NCI-H1930 (cell line): ENCODE data around the gene NECTIN1.

ENCODE experiments used
- DNase-seq, 2 experiments: peaks; one replicate each; lab custom pipeline; 2025; lab: John Stamatoyannopoulos, UW

Gene NECTIN1

GRCh38 chr11:119712459-119713358 is 16.3 kb downstream of the NECTIN1 start:
- no peak for DNase-seq

GRCh38 chr11:119712006-119712405 is 17.0 kb downstream of the NECTIN1 start:
- DNase-seq: no peak

- no peak for DNase-seq
Measured at GRCh38 chr11:119711476-119711875, 17.5 kb downstream of the NECTIN1 start.

GRCh38 chr11:119710417-119710816 is 18.6 kb downstream of the NECTIN1 start:
- DNase-seq: no peak

GRCh38 chr11:119709638-119710346 is 19.2 kb downstream of the NECTIN1 start:
- no peak for DNase-seq

- no peak for DNase-seq
Measured at GRCh38 chr11:119709171-119709570, 19.8 kb downstream of the NECTIN1 start.

GRCh38 chr11:119708384-119708783 is 20.6 kb downstream of the NECTIN1 start:
- no peak for DNase-seq

- no peak for DNase-seq
Measured at GRCh38 chr11:119706887-119707286, 22.1 kb downstream of the NECTIN1 start.

- no peak for DNase-seq
Measured at GRCh38 chr11:119706029-119706428, 23.0 kb downstream of the NECTIN1 start.

- DNase-seq: no peak
Measured at GRCh38 chr11:119705362-119705761, 23.6 kb downstream of the NECTIN1 start.

- no peak for DNase-seq
Measured at GRCh38 chr11:119704849-119705248, 24.2 kb downstream of the NECTIN1 start.

- DNase-seq: no peak
Measured at GRCh38 chr11:119701591-119702549, 27.1 kb downstream of the NECTIN1 start.

- DNase-seq: no peak
Measured at GRCh38 chr11:119700536-119701346, 28.3 kb downstream of the NECTIN1 start.

GRCh38 chr11:119700030-119700429 is 29.0 kb downstream of the NECTIN1 start:
- no peak for DNase-seq

- no peak for DNase-seq
Measured at GRCh38 chr11:119699227-119699626, 29.8 kb downstream of the NECTIN1 start.

GRCh38 chr11:119697882-119698281 is 31.1 kb downstream of the NECTIN1 start:
- DNase-seq: no peak

GRCh38 chr11:119697445-119697844 is 31.6 kb downstream of the NECTIN1 start:
- no peak for DNase-seq

GRCh38 chr11:119696378-119697222 is 32.4 kb downstream of the NECTIN1 start:
- DNase-seq: no peak

GRCh38 chr11:119694334-119694733 is 34.7 kb downstream of the NECTIN1 start:
- no peak for DNase-seq

- no peak for DNase-seq
Measured at GRCh38 chr11:119693253-119693815, 35.7 kb downstream of the NECTIN1 start.
